Mucosa of descending colon (tissue), 3 donors: ENCODE data around the gene KIAA1143. TPM values are rescaled to one million over a fixed set of nuclear protein-coding genes. Genes with fewer than 3 reads are reported as not detected.

Source experiments
- ATAC-seq: fragments of 200-7000 bp; cut with Tn5 transposase; one replicate; pipeline ENCODE4 v1.9.1; 2020; ENCODE audit warnings: mild to moderate bottlenecking, moderate library complexity
- DNase-seq, 3 donors: peaks; one replicate each; pipeline ENCODE4 v3.0.0-alpha.2; 2020
- H3K36me3 ChIP-seq: fragments of 200-600 bp; one replicate; pipeline ENCODE4 v1.8.0; 2021; ENCODE audit warnings: low read depth, mild to moderate bottlenecking
- H3K4me1 ChIP-seq: fragments of 200-600 bp; one replicate; pipeline ENCODE4 v1.8.0; 2021; ENCODE audit warnings: low read depth, mild to moderate bottlenecking
- H3K4me3 ChIP-seq: fragments of 200-600 bp; one replicate; pipeline ENCODE4 v1.8.0; 2021; ENCODE audit warnings: mild to moderate bottlenecking
- H3K9me3 ChIP-seq: fragments of 200-600 bp; one replicate; pipeline ENCODE4 v1.8.0; 2021; ENCODE audit warnings: mild to moderate bottlenecking
- CTCF ChIP-seq: fragments of 200-600 bp; IDR thresholded peaks from one replicate; pipeline ENCODE4 v1.8.0; 2022; ENCODE audit warnings: antibody characterized with exemption, mild to moderate bottlenecking
- intact Hi-C, 2 donors: fragments of 100-400 bp; cut with DNase I in 1 of 2; cut with micrococcal nuclease in 1 of 2; formaldehyde crosslinking; loops; one replicate each; pipeline versions ENCODE4 v1.11.0 to v1.11.1; 2022; cut with DNase I, micrococcal nuclease
- total RNA-seq, 3 donors: library from RNA; stranded (reverse); fragmentation: NEBNext Ultra II Directional in 2 of 3; extraction: Animal tissue kit (Norgen Biotek cat#: 25700) in 2 of 3; gene quantifications; one replicate each; pipeline versions ENCODE4 v1.2.1 to v1.2.4, GENCODE V29; 2021 to 2023
- donor health status: DM: no; HTN: no; CAD: no; lungs with moderate emphysema.
- donor health status: DM: no; HTN: no; CAD: no.
- donor health status: DM: no; HTN: yes; CAD: no.

KIAA1143 gene
- total RNA-seq, 3 donors from 2014 or later = 18.8 to 29.2 (median 19.1) TPM

GRCh38 chr3:44782891-44783290 is 21.5 kb upstream of the KIAA1143 start:
- ATAC-seq = no peak
- no peaks in the 10 kb centered on the region for H3K4me1 ChIP-seq

GRCh38 chr3:44772099-44772442 is 10.7 kb upstream of the KIAA1143 start:
- no peak for TF ChIP-seq CTCF
- Histone ChIP-seq H3K4me1 (no peaks in the 10 kb centered on the region), H3K4me3 (no peak overlapping the region), H3K9me3 (peaks cover 45% of the 10 kb centered on the region), H3K36me3 (no peaks in the 10 kb centered on the region)
- DNase-seq (no peak), ATAC-seq (no peak)
- intact Hi-C loops = no loop called here

More at GRCh38 chr3:44782891-44783290, 21.5 kb upstream of the KIAA1143 start:
- TF ChIP-seq CTCF = no peak
- Histone ChIP-seq H3K4me3 (no peak overlapping the region), H3K36me3 (no peaks in the 10 kb centered on the region), H3K9me3 (no peaks in the 10 kb centered on the region)
- DNase-seq = no peak
- intact Hi-C loops = no loop called here

- TF ChIP-seq CTCF = no peak
- DNase-seq (no peak), ATAC-seq (no peak)
- intact Hi-C loops = no loop called here
- H3K9me3 ChIP-seq = peaks cover 47% of the 10 kb centered on the region
- H3K4me1 ChIP-seq = no peaks in the 10 kb centered on the region
- H3K36me3 ChIP-seq = no peaks in the 10 kb centered on the region
- no peak overlapping the region for H3K4me3 ChIP-seq
These were observed 10.1 kb upstream of the KIAA1143 start for GRCh38 chr3:44771424-44772098.

- H3K4me3 ChIP-seq = no peak overlapping the region
- DNase-seq (no peak), ATAC-seq (no peak)
- intact Hi-C loops = no loop called here
- H3K9me3 ChIP-seq = peaks cover 12% of the 10 kb centered on the region
- no peak for TF ChIP-seq CTCF
- H3K4me1 ChIP-seq = peaks cover 13% of the 10 kb centered on the region
- H3K36me3 ChIP-seq = no peaks in the 10 kb centered on the region
These were observed 2.8 kb upstream of the KIAA1143 start for GRCh38 chr3:44764248-44764647.

GRCh38 chr3:44762690-44763089 is 1.3 kb upstream of the KIAA1143 start:
- TF ChIP-seq CTCF = no peak
- no peaks in the 10 kb centered on the region for H3K36me3 ChIP-seq
- peaks cover 25% of the 10 kb centered on the region for H3K9me3 ChIP-seq
- peaks cover 13% of the 10 kb centered on the region for H3K4me1 ChIP-seq
- no peak for DNase-seq
- intact Hi-C loops = no loop called here
- ATAC-seq = no peak
- no peak overlapping the region for H3K4me3 ChIP-seq
